ENCODE data around the gene LUC7L2.

DNA sequence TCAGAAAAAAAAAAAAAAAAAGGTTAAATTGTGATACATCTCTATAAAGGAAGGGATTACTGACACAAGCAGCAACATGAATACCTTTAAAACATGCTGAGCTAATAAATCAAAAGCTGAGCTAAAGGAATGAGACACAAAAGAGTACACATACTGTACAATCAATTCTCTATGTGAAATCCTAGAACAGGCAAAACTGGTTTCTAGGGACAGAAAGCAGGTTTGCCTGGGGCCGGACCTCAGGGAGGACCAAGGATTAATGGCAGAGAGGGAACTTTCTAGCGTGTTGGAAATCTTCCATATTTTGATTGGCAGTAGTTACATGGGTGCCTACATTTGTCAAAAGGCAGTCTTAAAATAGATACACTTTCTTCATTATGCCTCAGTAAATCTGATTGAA, 71.3 kb downstream of the LUC7L2 start:
- TF ChIP-seq, protein P1, sequence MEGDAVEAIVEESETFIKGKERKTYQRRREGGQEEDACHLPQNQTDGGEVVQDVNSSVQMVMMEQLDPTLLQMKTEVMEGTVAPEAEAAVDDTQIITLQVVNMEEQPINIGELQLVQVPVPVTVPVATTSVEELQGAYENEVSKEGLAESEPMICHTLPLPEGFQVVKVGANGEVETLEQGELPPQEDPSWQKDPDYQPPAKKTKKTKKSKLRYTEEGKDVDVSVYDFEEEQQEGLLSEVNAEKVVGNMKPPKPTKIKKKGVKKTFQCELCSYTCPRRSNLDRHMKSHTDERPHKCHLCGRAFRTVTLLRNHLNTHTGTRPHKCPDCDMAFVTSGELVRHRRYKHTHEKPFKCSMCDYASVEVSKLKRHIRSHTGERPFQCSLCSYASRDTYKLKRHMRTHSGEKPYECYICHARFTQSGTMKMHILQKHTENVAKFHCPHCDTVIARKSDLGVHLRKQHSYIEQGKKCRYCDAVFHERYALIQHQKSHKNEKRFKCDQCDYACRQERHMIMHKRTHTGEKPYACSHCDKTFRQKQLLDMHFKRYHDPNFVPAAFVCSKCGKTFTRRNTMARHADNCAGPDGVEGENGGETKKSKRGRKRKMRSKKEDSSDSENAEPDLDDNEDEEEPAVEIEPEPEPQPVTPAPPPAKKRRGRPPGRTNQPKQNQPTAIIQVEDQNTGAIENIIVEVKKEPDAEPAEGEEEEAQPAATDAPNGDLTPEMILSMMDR (IDR thresholded peaks at IDR 0.05; ENCODE audit: low read length) = no peak
- TF ChIP-seq EZH2 (optimal IDR thresholded peaks at IDR 0.05; ENCODE audit: low read depth, low read length) = no peak

Data from MM.1S (cell line).